Peyer's patch (tissue), 4 donors: ENCODE data around the gene TBC1D25.

Source experiments
- CTCF ChIP-seq, 6 experiments: fragments of 450-650 bp in 4 of 6; fragments of 200-600 bp in 2 of 6; sonication (generic) in 1 of 6; IDR thresholded peaks; one replicate each; pipeline ENCODE4 v1.5.1; 2017 to 2019; ENCODE audit warnings: antibody characterized with exemption in 6 of 6, mild to moderate bottlenecking in 3 of 6, moderate library complexity in 1 of 6
- POLR2A ChIP-seq, 2 donors: fragments of 450-650 bp; IDR thresholded peaks; one replicate each; pipeline ENCODE4 v1.5.1; 2017; ENCODE audit warnings: antibody characterized with exemption in 2 of 2, mild to moderate bottlenecking in 2 of 2, moderate library complexity in 2 of 2

GRCh38 chrX:48579259-48579658 lies 39.7 kb downstream of the TBC1D25 start:
- TF ChIP-seq CTCF (IDR thresholded peaks at IDR 0.05), result no peak
- no peak for TF ChIP-seq POLR2A (IDR thresholded peaks at IDR 0.05)
